PC-3 (cell line): ENCODE measurements around the gene GID4. TPM values are rescaled to one million over a fixed set of nuclear protein-coding genes. Genes with fewer than 3 reads are reported as not detected.

Experiments used
- ATAC-seq: fragments of 200-7000 bp; cut with Tn5 transposase; 2 replicates; pipeline ENCODE4 v1.9.1; 2020; ENCODE audit warnings: mild to moderate bottlenecking, moderate library complexity
- BruUV-seq: library from RNA; stranded (reverse); fragments of 400-500 nt; replicated peaks from 2 replicates; lab custom pipeline; 2021; lab: Mats Ljungman, UMichigan
- CTCF ChIA-PET: fragments of 300-600 bp; sonication (Branson Sonifier 250); formaldehyde crosslinking; loops from one replicate; lab custom pipeline; 2022; ENCODE audit warnings: antibody characterized with exemption; lab: Charles Lee
- POLR2A ChIA-PET: fragments of 300-600 bp; sonication (Branson Sonifier 250); formaldehyde crosslinking; loops from one replicate; lab custom pipeline; 2022; ENCODE audit warnings: antibody characterized with exemption; ENCODE audit not compliant: unreplicated experiment; lab: Charles Lee
- DNase-seq: peaks from one replicate; pipeline ENCODE4 v3.0.0-alpha.2; 2015
- H2AFZ ChIP-seq: fragments of 300-600 bp; sonication (generic); 2 replicates; pipeline ENCODE4 v1.6.0; 2016; ENCODE audit warnings: antibody characterized with exemption, low read length
- H3F3A ChIP-seq: fragments of 300-600 bp; sonication (generic); one replicate; pipeline ENCODE4 v1.6.0; 2017; ENCODE audit warnings: antibody characterized with exemption, low read length, control low read depth, mild to moderate bottlenecking; ENCODE audit not compliant: unreplicated experiment
- H3K27ac ChIP-seq: fragments of 300-600 bp; sonication (generic); 2 replicates; pipeline ENCODE4 v1.5.1; 2016; ENCODE audit warnings: mild to moderate bottlenecking, low read length
- H3K27me3 ChIP-seq: fragments of 300-600 bp; sonication (generic); 2 replicates; pipeline ENCODE4 v1.6.1; 2016; ENCODE audit warnings: low read length, mixed read lengths
- H3K36me3 ChIP-seq: fragments of 300-600 bp; sonication (generic); 2 replicates; pipeline ENCODE4 v1.6.1; 2016; ENCODE audit warnings: low read depth, mixed run types, low read length, mixed read lengths
- H3K4me1 ChIP-seq: fragments of 300-600 bp; sonication (generic); 2 replicates; pipeline ENCODE4 v1.5.1; 2016; ENCODE audit warnings: low read length; ENCODE audit not compliant: insufficient read depth
- H3K4me2 ChIP-seq: fragments of 300-600 bp; sonication (generic); 2 replicates; pipeline ENCODE4 v1.6.0; 2016; ENCODE audit warnings: low read length
- H3K4me3 ChIP-seq: fragments of 300-600 bp; sonication (generic); 2 replicates; pipeline ENCODE4 v1.5.1; 2016; ENCODE audit warnings: mild to moderate bottlenecking, low read length, mixed read lengths
- H3K79me2 ChIP-seq: fragments of 300-600 bp; sonication (generic); 2 replicates; pipeline ENCODE4 v1.6.1; 2017; ENCODE audit warnings: low read length, mixed read lengths
- H3K9ac ChIP-seq: fragments of 300-600 bp; sonication (generic); 2 replicates; pipeline ENCODE4 v1.6.0; 2016; ENCODE audit warnings: mild to moderate bottlenecking, low read length
- H3K9me2 ChIP-seq: fragments of 300-600 bp; sonication (generic); replicated peaks from 2 replicates; pipeline ENCODE4 v1.6.1; 2016; ENCODE audit warnings: mixed run types, low read length, mixed read lengths
- H3K9me3 ChIP-seq: fragments of 300-600 bp; sonication (generic); 2 replicates; pipeline ENCODE4 v1.6.1; 2016; ENCODE audit warnings: low read length, mixed read lengths
- H4K20me1 ChIP-seq: fragments of 300-600 bp; sonication (generic); 2 replicates; pipeline ENCODE4 v1.6.1; 2016; ENCODE audit warnings: low read length, mixed read lengths
- EZH2 ChIP-seq: fragments of 300-600 bp; sonication (generic); IDR thresholded peaks from one replicate; pipeline ENCODE4 v1.6.1; 2017; ENCODE audit warnings: antibody characterized with exemption, mild to moderate bottlenecking, low read length; ENCODE audit not compliant: unreplicated experiment
- EZH2phosphoT487 ChIP-seq: fragments of 300-600 bp; sonication (generic); IDR thresholded peaks from 2 replicates; pipeline ENCODE4 v1.6.1; 2018; ENCODE audit warnings: mild to moderate bottlenecking, antibody characterized with exemption, low read length, borderline replicate concordance
- intact Hi-C: fragments of 100-400 bp; cut with micrococcal nuclease; formaldehyde crosslinking; loops from 2 replicates; pipeline ENCODE4 v1.9.0; 2023
- total RNA-seq: library from RNA; depleted of rRNA; stranded (reverse); fragments of >200 nt; gene quantifications from 2 replicates; pipeline ENCODE4 v1.2.3, GENCODE V29; 2014
- TF ChIP-seq, protein P1 (sequence below): fragments of 300-600 bp; sonication (generic); conservative IDR thresholded peaks from 2 replicates; pipeline ENCODE4 v1.5.1; 2017; ENCODE audit warnings: antibody characterized with exemption, low read depth, mild to moderate bottlenecking, low read length

GID4 gene
- total RNA-seq, 1 experiment from 2014 or later = 7.3 TPM

DNA sequence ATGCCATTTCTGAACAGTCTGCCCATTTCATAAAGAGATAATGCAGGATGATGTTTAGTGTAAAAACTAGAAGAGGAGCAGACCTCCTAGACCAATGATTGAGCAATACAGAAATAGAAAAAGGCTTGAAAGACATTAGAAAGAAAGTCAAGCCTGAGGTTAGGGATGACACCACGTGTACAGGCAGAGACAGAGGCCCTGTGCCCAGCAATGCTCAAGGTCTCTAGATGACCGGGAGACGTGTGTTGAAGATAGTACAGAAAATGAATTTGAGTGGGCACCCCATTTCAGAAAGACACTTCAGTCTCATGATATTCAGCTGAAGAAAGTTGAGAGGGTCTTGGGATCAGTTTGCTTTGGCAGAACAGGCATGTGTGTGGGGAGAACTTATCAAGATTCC is 5.4 kb downstream of the GID4 start:
- no peaks in the 10 kb centered on the region for H3K9me2 ChIP-seq
- peaks cover 7% of the 10 kb centered on the region; the same call in 1 of the 2 replicates for H3K36me3 ChIP-seq
- no peak overlapping the region for H3K27ac ChIP-seq
- H3K79me2 ChIP-seq = peaks cover 42% of the 10 kb centered on the region
- peaks cover 25% of the 10 kb centered on the region for H3K4me1 ChIP-seq
- H2AFZ ChIP-seq = no peak overlapping the region
- CTCF ChIA-PET = no interaction called here
- no TSS peak for BruUV-seq
- H3K27me3 ChIP-seq = no peaks in the 10 kb centered on the region
- H3F3A ChIP-seq = no peaks in the 10 kb centered on the region
- no peak overlapping the region for H3K9ac ChIP-seq
- TF ChIP-seq, protein P1, sequence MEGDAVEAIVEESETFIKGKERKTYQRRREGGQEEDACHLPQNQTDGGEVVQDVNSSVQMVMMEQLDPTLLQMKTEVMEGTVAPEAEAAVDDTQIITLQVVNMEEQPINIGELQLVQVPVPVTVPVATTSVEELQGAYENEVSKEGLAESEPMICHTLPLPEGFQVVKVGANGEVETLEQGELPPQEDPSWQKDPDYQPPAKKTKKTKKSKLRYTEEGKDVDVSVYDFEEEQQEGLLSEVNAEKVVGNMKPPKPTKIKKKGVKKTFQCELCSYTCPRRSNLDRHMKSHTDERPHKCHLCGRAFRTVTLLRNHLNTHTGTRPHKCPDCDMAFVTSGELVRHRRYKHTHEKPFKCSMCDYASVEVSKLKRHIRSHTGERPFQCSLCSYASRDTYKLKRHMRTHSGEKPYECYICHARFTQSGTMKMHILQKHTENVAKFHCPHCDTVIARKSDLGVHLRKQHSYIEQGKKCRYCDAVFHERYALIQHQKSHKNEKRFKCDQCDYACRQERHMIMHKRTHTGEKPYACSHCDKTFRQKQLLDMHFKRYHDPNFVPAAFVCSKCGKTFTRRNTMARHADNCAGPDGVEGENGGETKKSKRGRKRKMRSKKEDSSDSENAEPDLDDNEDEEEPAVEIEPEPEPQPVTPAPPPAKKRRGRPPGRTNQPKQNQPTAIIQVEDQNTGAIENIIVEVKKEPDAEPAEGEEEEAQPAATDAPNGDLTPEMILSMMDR = no peak
- TF ChIP-seq EZH2phosphoT487 (no peak), EZH2 (no peak)
- H3K4me2 ChIP-seq = no peak overlapping the region
- no peaks in the 10 kb centered on the region for H3K9me3 ChIP-seq
- H3K4me3 ChIP-seq = no peak overlapping the region
- ATAC-seq (no peak), DNase-seq (no peak)
- no peaks in the 10 kb centered on the region for H4K20me1 ChIP-seq
- POLR2A ChIA-PET = no interaction called here
- intact Hi-C loops = no loop called here

DNA sequence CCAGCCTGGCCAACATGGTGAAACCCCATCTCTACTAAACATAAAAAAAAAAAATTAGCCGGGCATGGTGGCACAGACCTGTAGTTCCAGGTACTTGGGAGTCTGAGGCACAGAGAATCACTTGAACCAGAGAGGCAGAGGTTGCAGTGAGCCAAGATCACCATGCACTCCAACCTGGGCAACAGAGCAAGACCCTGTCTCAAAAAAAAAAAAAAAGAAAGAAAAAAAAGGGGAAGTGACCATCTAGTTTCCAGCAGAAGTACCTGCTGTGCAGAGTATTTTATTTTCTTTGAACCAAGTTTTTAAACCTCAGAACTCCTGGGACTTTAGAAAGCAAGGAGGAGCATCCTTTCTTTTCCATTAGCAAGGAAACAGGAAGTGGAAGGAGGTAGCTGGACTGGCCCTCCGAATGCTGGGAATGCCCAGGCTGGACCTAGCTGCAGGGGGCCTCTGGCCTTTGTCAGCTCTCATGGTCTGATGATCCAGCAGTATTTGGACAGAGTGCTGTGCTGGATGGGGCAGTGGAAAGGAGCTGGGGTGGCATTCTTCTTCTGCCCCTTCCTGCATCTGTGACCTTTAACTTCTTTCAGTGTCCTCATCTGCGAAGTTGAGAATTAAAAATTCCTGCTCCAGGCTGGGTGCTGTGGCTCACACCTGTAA is 6.6 kb downstream of the GID4 start:
- POLR2A ChIA-PET = no interaction called here
- BruUV-seq = no TSS peak
- H3K27ac ChIP-seq = no peak overlapping the region
- H3K9me3 ChIP-seq = no peaks in the 10 kb centered on the region
- H3K79me2 ChIP-seq = peaks cover 29% of the 10 kb centered on the region
- CTCF ChIA-PET = no interaction called here
- intact Hi-C loops = no loop called here
- peaks cover 7% of the 10 kb centered on the region; the same call in 1 of the 2 replicates for H3K36me3 ChIP-seq
- ATAC-seq (no peak), DNase-seq (no peak)
- H3K4me1 ChIP-seq = peaks cover 16% of the 10 kb centered on the region
- no peaks in the 10 kb centered on the region for H3F3A ChIP-seq
- H3K9me2 ChIP-seq = no peaks in the 10 kb centered on the region
- no peak overlapping the region for H3K4me2 ChIP-seq
- H3K4me3 ChIP-seq = no peak overlapping the region
- no peaks in the 10 kb centered on the region for H4K20me1 ChIP-seq
- H3K27me3 ChIP-seq = no peaks in the 10 kb centered on the region
- TF ChIP-seq, protein P1 = no peak
- TF ChIP-seq EZH2 = no peak
- no peak for TF ChIP-seq EZH2phosphoT487
- H2AFZ ChIP-seq = no peak overlapping the region
- no peak overlapping the region for H3K9ac ChIP-seq

DNA sequence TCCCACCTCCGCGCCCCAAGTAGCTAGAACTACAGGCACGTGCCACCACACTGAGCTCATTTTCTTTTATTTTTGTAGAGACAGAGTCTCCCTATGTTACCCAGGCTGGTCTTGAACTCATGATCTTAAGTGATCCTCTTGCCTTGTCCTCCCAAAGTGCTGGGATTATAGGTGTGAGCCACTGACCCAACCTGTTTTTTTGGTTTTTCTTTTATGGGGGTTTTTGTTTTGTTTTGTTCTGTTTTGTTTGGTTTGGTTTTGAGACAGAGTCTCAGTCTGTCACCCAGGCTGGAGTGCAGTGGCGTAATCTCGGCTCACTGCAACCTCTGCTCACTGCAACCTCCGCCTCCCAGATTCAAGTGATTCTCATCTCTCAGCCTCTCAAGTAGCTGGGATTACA is 16.4 kb downstream of the GID4 start:
- no peaks in the 10 kb centered on the region for H3K4me1 ChIP-seq
- H3K9ac ChIP-seq = no peak overlapping the region
- no peaks in the 10 kb centered on the region for H3K9me2 ChIP-seq
- no peaks in the 10 kb centered on the region for H4K20me1 ChIP-seq
- no peak overlapping the region for H2AFZ ChIP-seq
- H3K36me3 ChIP-seq = peaks cover 9% of the 10 kb centered on the region; the same call in 1 of the 2 replicates
- no TSS peak for BruUV-seq
- H3K27ac ChIP-seq = no peak overlapping the region
- no peak overlapping the region for H3K4me3 ChIP-seq
- no peaks in the 10 kb centered on the region for H3K79me2 ChIP-seq
- ATAC-seq (no peak), DNase-seq (peak; percentile 37)
- ChIA-PET POLR2A (no interaction called here), CTCF (no interaction called here)
- no peaks in the 10 kb centered on the region for H3K9me3 ChIP-seq
- intact Hi-C loops = no loop called here
- no peak overlapping the region for H3K4me2 ChIP-seq
- no peaks in the 10 kb centered on the region for H3K27me3 ChIP-seq
- no peaks in the 10 kb centered on the region for H3F3A ChIP-seq
- TF ChIP-seq EZH2 (no peak), EZH2phosphoT487 (no peak)
- TF ChIP-seq, protein P1 = no peak
